A549 (cell line): ENCODE results near the gene WDR13.

Experiments
- CHD2 ChIP-seq: fragments of 150-350 bp; IDR thresholded peaks from 2 replicates; pipeline ENCODE4 v1.6.1; 2014; ENCODE audit warnings: low read length; ENCODE audit not compliant: partially characterized antibody
- EP300 ChIP-seq, 2 experiments: fragments of >200 bp; sonication (Bioruptor Twin); formaldehyde crosslinking; IDR thresholded peaks; 2 replicates in 1 of 2; 3 replicates in 1 of 2; pipeline ENCODE4 v1.6.1; 2016 to 2017
- HES2 ChIP-seq: fragments of >200 bp; sonication (Bioruptor Twin); formaldehyde crosslinking; IDR thresholded peaks from 2 replicates; pipeline ENCODE4 v1.6.1; 2016
- JUN ChIP-seq, 2 experiments: fragments of >200 bp; sonication (Bioruptor Twin); formaldehyde crosslinking; IDR thresholded peaks; 2 replicates in 1 of 2; 3 replicates in 1 of 2; pipeline ENCODE4 v1.6.1; 2016 to 2017
- PHF8 ChIP-seq: fragments of 200-600 bp; sonication (generic); IDR thresholded peaks from 2 replicates; pipeline ENCODE4 v1.6.1; 2016; ENCODE audit warnings: low read depth, mild to moderate bottlenecking, antibody characterized with exemption, moderate library complexity, borderline replicate concordance
- POLR2A ChIP-seq: IDR thresholded peaks from 2 replicates; pipeline ENCODE4 v1.6.1; 2012; ENCODE audit warnings: mild to moderate bottlenecking, low read length
- POLR2AphosphoS2 ChIP-seq: conservative IDR thresholded peaks from 2 replicates; pipeline ENCODE4 v1.6.1; 2012; ENCODE audit warnings: low read length, improper control_type of control experiment, inconsistent platforms
- REST ChIP-seq: fragments of 200-600 bp; sonication (generic); IDR thresholded peaks from 2 replicates; pipeline ENCODE4 v1.6.1; 2016; ENCODE audit warnings: antibody characterized with exemption, mild to moderate bottlenecking, moderate library complexity
- SMC3 ChIP-seq: fragments of >200 bp; sonication (Bioruptor Twin); formaldehyde crosslinking; IDR thresholded peaks from 3 replicates; pipeline ENCODE4 v1.6.1; 2018; ENCODE audit warnings: inconsistent platforms
- ZFP36 ChIP-seq: fragments of 450-650 bp; IDR thresholded peaks from 2 replicates; pipeline ENCODE4 v1.6.1; 2014; ENCODE audit warnings: borderline replicate concordance; ENCODE audit not compliant: partially characterized antibody

- TF ChIP-seq ZFP36 = no peak
- no peak for TF ChIP-seq REST
- TF ChIP-seq POLR2A = no peak
- no peak for TF ChIP-seq SMC3
- no peak for TF ChIP-seq PHF8
- TF ChIP-seq HES2 = no peak
- TF ChIP-seq EP300 (IDR thresholded peaks at IDR 0.05) = no peak
- no peak for TF ChIP-seq JUN (IDR thresholded peaks at IDR 0.05)
- no peak for TF ChIP-seq CHD2
- TF ChIP-seq POLR2AphosphoS2 = no peak
Measured at GRCh38 chrX:48632207-48632606, 34.9 kb downstream of the WDR13 start.
